LNCaP clone FGC (cell line): ENCODE results near the gene ROCK2.

Experiments
- DNase-seq: peaks from one replicate; pipeline ENCODE4 v3.0.0-alpha.2; 2011; ENCODE audit warnings: low read depth
- H3K4me3 ChIP-seq: 2 replicates; pipeline ENCODE4 v1.5.1; 2011; ENCODE audit warnings: mild to moderate bottlenecking, low read depth, low read length, control low read depth
- CTCF ChIP-seq: IDR thresholded peaks from 2 replicates; pipeline ENCODE4 v1.5.1; 2012; ENCODE audit warnings: mild to moderate bottlenecking; ENCODE audit not compliant: control insufficient read depth, insufficient read depth; ENCODE audit errors: extremely low read depth

ROCK2 gene

DNA sequence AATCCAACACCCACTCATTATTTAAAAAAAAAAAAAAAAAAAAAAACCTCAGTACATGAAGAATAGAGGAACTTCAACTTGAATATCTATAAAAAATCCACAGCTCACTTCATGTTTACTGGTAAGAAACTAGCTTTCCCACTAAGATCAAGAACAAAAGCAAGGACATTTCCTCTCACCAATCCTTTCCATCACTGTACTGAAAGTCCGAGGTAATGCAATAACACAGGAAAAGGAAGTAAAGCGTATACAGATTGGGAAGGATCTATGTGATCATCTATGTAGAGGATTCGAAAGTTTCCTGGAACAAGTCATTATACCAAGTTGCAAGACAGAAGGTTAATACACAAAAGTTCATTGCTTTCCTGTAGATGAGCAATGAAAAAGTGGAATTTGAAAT lies 63.2 kb downstream of the ROCK2 start:
- DNase-seq: no peak

DNA sequence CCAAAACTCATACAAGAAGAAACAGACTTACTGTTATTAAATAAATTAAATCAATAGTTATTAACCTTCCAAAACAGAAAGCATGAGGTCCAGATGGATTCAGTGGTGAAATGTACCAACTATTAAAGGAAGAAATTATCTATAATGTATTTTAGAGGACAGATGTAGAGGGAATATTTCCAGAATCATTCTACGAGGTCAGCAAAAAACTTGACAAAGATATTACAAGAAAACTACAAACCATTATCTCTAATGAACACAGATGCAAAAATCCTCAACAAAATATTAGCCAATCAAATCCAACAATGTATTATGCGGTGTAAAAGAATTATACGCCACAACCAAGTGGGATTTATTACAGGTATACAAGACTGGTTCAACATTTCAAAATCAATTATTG lies 63.7 kb downstream of the ROCK2 start:
- no peak overlapping the region for H3K4me3 ChIP-seq
- TF ChIP-seq CTCF: no peak
- DNase-seq: no peak

More for the DNA sequence above, 63.2 kb downstream of the ROCK2 start:
- H3K4me3 ChIP-seq: no peak overlapping the region
- no peak for TF ChIP-seq CTCF

- no peak overlapping the region for H3K4me3 ChIP-seq
- no peak for TF ChIP-seq CTCF
- no peak for DNase-seq
These were observed 65.0 kb downstream of the ROCK2 start for GRCh38 chr2:11279398-11279797.

GRCh38 chr2:11278219-11278618 lies 66.2 kb downstream of the ROCK2 start:
- TF ChIP-seq CTCF: no peak
- no peak for DNase-seq
- no peak overlapping the region for H3K4me3 ChIP-seq

DNA sequence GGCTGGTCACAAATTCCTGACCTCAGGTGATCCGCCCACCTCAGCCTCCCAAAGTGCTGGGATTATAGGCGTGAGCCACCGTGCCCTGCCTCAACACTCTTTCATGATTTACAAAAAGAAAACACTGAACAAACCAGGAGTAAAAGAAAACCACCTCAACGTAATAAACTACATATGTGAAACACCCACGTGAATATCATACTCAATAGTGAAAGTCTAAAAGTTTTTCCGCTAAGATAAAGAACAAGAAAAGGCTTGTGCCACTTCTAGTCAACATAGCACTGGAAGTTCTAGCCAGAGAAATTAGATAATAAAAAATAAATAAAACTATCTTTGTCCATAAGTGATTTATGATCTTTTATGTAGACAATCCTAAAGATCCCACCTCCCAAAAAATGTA lies 68.5 kb downstream of the ROCK2 start:
- TF ChIP-seq CTCF: no peak
- no peak overlapping the region for H3K4me3 ChIP-seq
- no peak for DNase-seq

DNA sequence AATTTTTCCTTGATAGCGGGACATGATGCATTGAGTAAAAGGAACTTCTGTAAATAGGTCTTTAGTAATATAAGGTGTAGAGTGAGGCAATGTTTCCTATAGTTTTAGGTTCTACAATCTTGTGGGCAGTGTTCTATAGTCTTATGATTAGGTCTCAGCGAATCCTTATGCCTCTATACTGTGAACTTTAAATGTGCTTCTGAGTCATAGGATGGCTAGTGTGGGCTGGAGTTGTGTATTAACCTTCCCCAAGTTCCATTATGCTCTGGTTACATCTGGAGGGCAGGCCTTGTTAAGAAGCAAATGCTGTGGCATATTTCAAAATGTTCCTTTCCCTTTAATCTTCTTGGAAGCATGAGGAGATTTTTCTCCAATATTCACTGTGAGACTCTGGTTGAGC lies 73.5 kb downstream of the ROCK2 start:
- no peak for TF ChIP-seq CTCF
- no peak overlapping the region for H3K4me3 ChIP-seq
- DNase-seq: no peak

DNA sequence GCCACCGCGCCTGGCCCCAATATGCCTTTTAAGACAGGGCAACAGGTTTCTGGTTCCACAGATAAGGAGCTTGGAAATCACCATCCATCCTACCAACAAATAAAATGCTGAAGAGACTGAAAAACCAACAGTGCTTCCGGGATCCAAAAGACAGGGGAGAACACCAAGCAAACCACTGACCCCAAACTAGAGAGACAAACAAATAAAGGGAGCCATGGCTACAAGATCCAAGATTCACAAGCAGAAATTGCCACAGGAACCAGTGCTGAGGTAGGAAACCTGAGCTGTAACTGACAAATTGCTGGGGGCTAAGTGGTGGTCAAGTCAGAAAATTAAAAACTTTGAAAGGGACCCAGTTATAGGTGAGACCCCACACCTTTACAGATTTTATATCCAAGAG lies 76.5 kb downstream of the ROCK2 start:
- DNase-seq: no peak

More for the DNA sequence above, 76.5 kb downstream of the ROCK2 start:
- no peak overlapping the region for H3K4me3 ChIP-seq
- no peak for TF ChIP-seq CTCF
